WTC11 (cell line): Measurements from ENCODE around the gene NRIP2. TPM values are rescaled to one million over a fixed set of nuclear protein-coding genes. Genes with fewer than 3 reads are reported as not detected.
A peak's percentile ranks its signal among the peaks of the same experiment; 100 is the strongest.

Source experiments
- ATAC-seq: fragments of 200-7000 bp; cut with Tn5 transposase; 2 replicates; pipeline ENCODE4 v1.10.0; 2021; ENCODE audit warnings: mild to moderate bottlenecking, moderate library complexity
- CTCF ChIA-PET: fragments of 300-600 bp; sonication (Branson Sonifier 250); formaldehyde crosslinking; loops from one replicate; lab custom pipeline; 2021; ENCODE audit warnings: antibody characterized with exemption; lab: Charles Lee
- POLR2A ChIA-PET: fragments of 350-600 bp; sonication (Branson Sonifier 250); formaldehyde crosslinking; loops from one replicate; lab custom pipeline; 2021; ENCODE audit warnings: antibody characterized with exemption; lab: Charles Lee
- DNase-seq: peaks from one replicate; pipeline ENCODE4 v3.0.0; 2021; ENCODE audit warnings: low spot score
- H3K27ac Mint-ChIP-seq: 2 replicates; pipeline ENCODE4 v1.8.0; 2021; ENCODE audit warnings: mixed read lengths
- H3K27me3 Mint-ChIP-seq: 2 replicates; pipeline ENCODE4 v1.8.0; 2021; ENCODE audit warnings: low read depth, mild to moderate bottlenecking, moderate library complexity, mixed read lengths
- H3K36me3 Mint-ChIP-seq: 2 replicates; pipeline ENCODE4 v1.8.0; 2021; ENCODE audit warnings: mixed read lengths
- H3K4me1 Mint-ChIP-seq: 2 replicates; pipeline ENCODE4 v1.8.0; 2022; ENCODE audit warnings: mixed read lengths
- H3K4me3 Mint-ChIP-seq: 2 replicates; pipeline ENCODE4 v1.8.0; 2021; ENCODE audit warnings: mild to moderate bottlenecking, moderate library complexity, mixed read lengths
- H3K9me3 Mint-ChIP-seq: 2 replicates; pipeline ENCODE4 v1.8.0; 2021; ENCODE audit warnings: mixed read lengths
- ARID4B ChIP-seq: sonication (generic); formaldehyde crosslinking; IDR thresholded peaks from 2 replicates; pipeline ENCODE4 v1.8.0; 2023; ENCODE audit warnings: missing genetic modification reagents, mild to moderate bottlenecking, borderline replicate concordance
- ATF2 ChIP-seq: sonication (generic); formaldehyde crosslinking; IDR thresholded peaks from 2 replicates; pipeline ENCODE4 v1.8.1; 2022; ENCODE audit warnings: low read depth, missing genetic modification reagents, borderline replicate concordance
- ATF3 ChIP-seq: sonication (generic); formaldehyde crosslinking; conservative IDR thresholded peaks from 2 replicates; pipeline ENCODE4 v1.8.1; 2022; ENCODE audit warnings: mild to moderate bottlenecking, missing genetic modification reagents
- CTCF ChIP-seq: fragments of 200-600 bp; IDR thresholded peaks from 2 replicates; pipeline ENCODE4 v1.8.0; 2022; ENCODE audit warnings: antibody characterized with exemption
- ESRRA ChIP-seq: sonication (generic); formaldehyde crosslinking; IDR thresholded peaks from 2 replicates; pipeline ENCODE4 v1.8.1; 2022; ENCODE audit warnings: mild to moderate bottlenecking, missing genetic modification reagents, borderline replicate concordance
- GABPB1 ChIP-seq: sonication (generic); formaldehyde crosslinking; IDR thresholded peaks from 2 replicates; pipeline ENCODE4 v1.8.1; 2023; ENCODE audit warnings: mild to moderate bottlenecking, missing genetic modification reagents
- GRHL2 ChIP-seq: fragments of 250-450 bp; sonication (Bioruptor Pico); IDR thresholded peaks from 2 replicates; pipeline ENCODE4 v1.8.0; 2022; ENCODE audit warnings: mild to moderate bottlenecking, moderate library complexity; ENCODE audit not compliant: insufficient replicate concordance, severe bottlenecking
- HMGA2 ChIP-seq: fragments of 250-450 bp; sonication (Bioruptor Pico); IDR thresholded peaks from 2 replicates; pipeline ENCODE4 v1.4.0; 2021; ENCODE audit warnings: mild to moderate bottlenecking, moderate library complexity
- IRF2 ChIP-seq: sonication (generic); formaldehyde crosslinking; IDR thresholded peaks from 2 replicates; pipeline ENCODE4 v1.8.0; 2022; ENCODE audit warnings: low read depth, missing genetic modification reagents, borderline replicate concordance
- KAT7 ChIP-seq: sonication (generic); formaldehyde crosslinking; IDR thresholded peaks from 2 replicates; pipeline ENCODE4 v1.8.1; 2023; ENCODE audit warnings: missing genetic modification reagents, mild to moderate bottlenecking, borderline replicate concordance
- MLX ChIP-seq: sonication (generic); formaldehyde crosslinking; IDR thresholded peaks from 2 replicates; pipeline ENCODE4 v1.8.1; 2023; ENCODE audit warnings: mild to moderate bottlenecking, missing genetic modification reagents, moderate library complexity
- MYBL2 ChIP-seq: sonication (generic); formaldehyde crosslinking; IDR thresholded peaks from 2 replicates; pipeline ENCODE4 v1.8.1; 2023; ENCODE audit warnings: mild to moderate bottlenecking, moderate library complexity, missing genetic modification reagents
- NR2C2 ChIP-seq: sonication (generic); formaldehyde crosslinking; IDR thresholded peaks from 2 replicates; pipeline ENCODE4 v1.8.0; 2022; ENCODE audit warnings: mild to moderate bottlenecking, missing genetic modification reagents
- PREB ChIP-seq: sonication (generic); formaldehyde crosslinking; IDR thresholded peaks from 2 replicates; pipeline ENCODE4 v1.8.1; 2022; ENCODE audit warnings: mild to moderate bottlenecking, missing genetic modification reagents, moderate library complexity, borderline replicate concordance
- RELA ChIP-seq: sonication (generic); formaldehyde crosslinking; IDR thresholded peaks from 2 replicates; pipeline ENCODE4 v1.8.1; 2022; ENCODE audit warnings: missing genetic modification reagents, mild to moderate bottlenecking, borderline replicate concordance
- TEAD1 ChIP-seq: sonication (generic); formaldehyde crosslinking; IDR thresholded peaks from 2 replicates; pipeline ENCODE4 v1.8.0; 2022; ENCODE audit warnings: mild to moderate bottlenecking, missing genetic modification reagents
- TEAD4 ChIP-seq: sonication (generic); formaldehyde crosslinking; IDR thresholded peaks from 2 replicates; pipeline ENCODE4 v1.8.0; 2022; ENCODE audit warnings: mild to moderate bottlenecking, missing genetic modification reagents
- USF1 ChIP-seq: sonication (generic); formaldehyde crosslinking; IDR thresholded peaks from 2 replicates; pipeline ENCODE4 v1.8.0; 2022; ENCODE audit warnings: mild to moderate bottlenecking, missing genetic modification reagents
- USF2 ChIP-seq: sonication (generic); formaldehyde crosslinking; IDR thresholded peaks from 2 replicates; pipeline ENCODE4 v1.8.1; 2023; ENCODE audit warnings: mild to moderate bottlenecking, missing genetic modification reagents, moderate library complexity
- ZNF138 ChIP-seq: sonication (generic); formaldehyde crosslinking; conservative IDR thresholded peaks from 2 replicates; pipeline ENCODE4 v1.8.1; 2022; ENCODE audit warnings: mild to moderate bottlenecking, moderate library complexity, missing genetic modification reagents
- ZNF219 ChIP-seq: sonication (generic); formaldehyde crosslinking; IDR thresholded peaks from 2 replicates; pipeline ENCODE4 v1.8.0; 2023; ENCODE audit warnings: missing genetic modification reagents, mild to moderate bottlenecking, borderline replicate concordance
- ZNF317 ChIP-seq: sonication (generic); formaldehyde crosslinking; IDR thresholded peaks from 2 replicates; pipeline ENCODE4 v1.8.1; 2023; ENCODE audit warnings: low read depth, mild to moderate bottlenecking, moderate library complexity, missing genetic modification reagents, borderline replicate concordance
- ZNF396 ChIP-seq: fragments of 250-450 bp; sonication (Bioruptor Pico); IDR thresholded peaks from 2 replicates; pipeline ENCODE4 v1.8.0; 2021; ENCODE audit warnings: mild to moderate bottlenecking, moderate library complexity, borderline replicate concordance
- total RNA-seq: library from RNA; stranded (reverse); gene quantifications from 3 replicates; pipeline ENCODE4 v1.2.3, GENCODE V29; 2021

The NRIP2 gene
- total RNA-seq, 1 experiment from 2014 or later: not detected

GRCh38 chr12:2812290-2813213, 22.3 kb downstream of the NRIP2 start, which contains the start of gene ITFG2:
ITFG2 (plus strand) TSS chr12:2812668; CDS start chr12:2812761, 93 bp downstream.
- Mint-ChIP-seq H3K4me1 (peaks cover 13% of the 10 kb centered on the region), H3K4me3 (peak within 1 kb of the TSS; percentile 99), H3K27ac (peak within 1 kb of the TSS; percentile 100), H3K9me3 (no peaks in the 10 kb centered on the region), H3K36me3 (peaks cover 8% of the 10 kb centered on the region), H3K27me3 (no peaks in the 10 kb centered on the region)
- ChIA-PET CTCF (interaction anchor here (0.6 to 2.6 kb wide), 9 partner anchors 17 to 130 kb away, joined by 3 to 10 read pairs (median 6); no protein-coding TSS in a partner anchor), POLR2A (interaction anchor here (1.1 kb wide), 1 partner anchor 28 kb away, joined by 3 read pairs; no protein-coding TSS in a partner anchor)
- ATAC-seq (peak; percentile 99), DNase-seq (peak; percentile 99)
- TF ChIP-seq MLX (no peak), GABPB1 (peak; percentile 82), ZNF317 (0 out of 2 replicates have a peak, but pooled peaks have one; percentile 11), CTCF (no peak; the same call in 1 of the 2 replicates), ESRRA (peak; percentile 93), ZNF138 (CRISPR knock-in tag) (no peak), RELA (CRISPR knock-in tag) (0 out of 2 replicates have a peak, but pooled peaks have one; percentile 58), USF1 (CRISPR knock-in tag) (peak; percentile 92), MYBL2 (CRISPR knock-in tag) (peak; percentile 71; the same call in 1 of the 2 replicates), USF2 (CRISPR knock-in tag) (peak; percentile 92), TEAD4 (CRISPR knock-in tag) (no peak), ARID4B (CRISPR knock-in tag) (peak; percentile 92; the same call in 1 of the 2 replicates), HMGA2 (CRISPR knock-in tag) (no peak), IRF2 (CRISPR knock-in tag) (no peak), ATF3 (CRISPR knock-in tag) (no peak), KAT7 (CRISPR knock-in tag) (peak; percentile 80; the same call in 1 of the 2 replicates), PREB (CRISPR knock-in tag) (no peak), ATF2 (no peak), TEAD1 (CRISPR knock-in tag) (peak; percentile 83), ZNF396 (no peak), GRHL2 (CRISPR knock-in tag) (no peak), ZNF219 (CRISPR knock-in tag) (no peak), NR2C2 (CRISPR knock-in tag) (peak; percentile 21; the same call in 1 of the 2 replicates)
